Esophagus squamous epithelium (tissue), 4 donors: Measurements from ENCODE around the gene TBC1D10A.

Experiments used
- CTCF ChIP-seq, 6 experiments: fragments of 450-650 bp in 4 of 6; fragments of 200-600 bp in 2 of 6; sonication (generic) in 2 of 6; IDR thresholded peaks; one replicate each; pipeline ENCODE4 v1.5.1; 2016 to 2019; ENCODE audit warnings: antibody characterized with exemption in 6 of 6, mild to moderate bottlenecking in 4 of 6, moderate library complexity in 4 of 6
- POLR2A ChIP-seq, 4 donors: fragments of 450-650 bp; IDR thresholded peaks; one replicate each; pipeline ENCODE4 v1.6.1; 2017; ENCODE audit warnings: antibody characterized with exemption in 4 of 4, mild to moderate bottlenecking in 4 of 4, moderate library complexity in 3 of 4

GRCh38 chr22:30283342-30283741 lies 43.4 kb downstream of the TBC1D10A start:
- no peak for TF ChIP-seq CTCF (IDR thresholded peaks at IDR 0.05)
- TF ChIP-seq POLR2A (IDR thresholded peaks at IDR 0.05): no peak
